Head of caudate nucleus (tissue), 42 donors: Measurements from ENCODE around the gene SEC24B.
"Not testable (repeated sequence)": the region's sequence is repeated elsewhere in the genome, so short reads cannot be mapped to it uniquely, and the experiment has no call there.

Experiments used
- DNase-seq, 42 donors: peaks; one replicate each; pipeline versions ENCODE4 v3.0.0 to v3.0.0-alpha.2; 2020 to 2021; ENCODE audit warnings: mixed read lengths in 7 of 42
- intact Hi-C: fragments of 100-400 bp; cut with DNase I; formaldehyde crosslinking; loops from one replicate; pipeline ENCODE4 v1.15.0; 2022

SEC24B gene

GRCh38 chr4:109425405-109425804 is 8.2 kb upstream of the SEC24B start:
- DNase-seq, result no peak
- intact Hi-C loops, result loop anchor here (5.0 to 10.0 kb wide), 3 partner anchors 239 to 549 kb away; partner anchors contain the start of gene GAR1

GRCh38 chr4:109429545-109429944 is 4.1 kb upstream of the SEC24B start:
- DNase-seq, result no peak
- intact Hi-C loops, result loop anchor here (5.0 to 10.0 kb wide), 3 partner anchors 235 to 545 kb away; partner anchors contain the start of gene GAR1

DNA sequence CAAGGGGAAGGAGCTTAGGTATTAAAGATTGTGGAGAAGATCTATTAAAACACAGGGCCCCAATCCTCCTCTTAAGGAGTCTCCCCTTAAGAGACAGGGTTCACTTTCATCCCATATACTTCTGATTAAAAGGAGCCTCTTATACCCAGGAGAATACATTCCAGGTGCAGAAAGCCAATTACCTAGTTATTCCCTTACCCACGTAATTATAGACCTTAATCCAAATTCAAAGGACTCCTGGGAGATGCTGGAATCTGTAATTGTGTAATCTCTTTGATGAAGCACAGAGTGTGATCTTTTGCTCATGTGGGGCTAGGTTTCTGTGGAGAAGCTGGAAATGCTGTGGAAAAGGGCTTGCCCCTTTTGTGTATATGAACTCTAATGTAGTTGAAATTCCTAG is 1.4 kb upstream of the SEC24B start:
- DNase-seq, result no peak
- intact Hi-C loops, result loop anchor here (10.0 kb wide), 1 partner anchor 123 kb away; no protein-coding TSS in a partner anchor

- DNase-seq, result no peak
- intact Hi-C loops, result loop anchor here (10.0 kb wide), 1 partner anchor 122 kb away; no protein-coding TSS in a partner anchor
Measured at GRCh38 chr4:109432696-109433095, 919 bp upstream of the SEC24B start.

- peak in 38 of 42 donors; percentile 5 to 68 (median 34) for DNase-seq
- intact Hi-C loops, result loop anchor here (10.0 kb wide), 1 partner anchor 121 kb away; no protein-coding TSS in a partner anchor
Measured at GRCh38 chr4:109434007-109434971, 674 bp downstream of the SEC24B start.

DNA sequence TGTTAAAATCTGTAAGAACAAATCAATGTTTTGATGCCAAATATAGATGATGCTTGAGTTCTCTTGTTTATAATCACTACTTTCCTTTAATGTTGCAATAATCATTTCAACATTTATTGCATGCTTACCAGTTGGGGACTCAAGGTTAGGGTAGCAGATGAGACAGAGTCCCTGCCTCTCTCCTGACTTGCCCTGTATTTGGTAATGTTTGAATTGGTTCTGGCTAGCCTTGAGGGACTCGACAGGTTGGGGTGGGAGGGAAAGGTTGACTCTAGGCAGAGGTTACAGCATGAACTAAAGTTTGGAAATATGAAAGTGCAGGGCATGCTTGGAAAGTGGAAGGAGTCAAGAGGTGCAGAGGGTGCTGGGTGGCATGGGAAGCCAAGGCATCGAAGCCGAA is 2.0 kb downstream of the SEC24B start:
- intact Hi-C loops, result loop anchor here (10.0 kb wide), 1 partner anchor 119 kb away; no protein-coding TSS in a partner anchor
- no peak for DNase-seq

GRCh38 chr4:109436504-109436903 is 2.9 kb downstream of the SEC24B start:
- DNase-seq, result no peak
- intact Hi-C loops, result loop anchor here (10.0 kb wide), 1 partner anchor 118 kb away; no protein-coding TSS in a partner anchor

DNA sequence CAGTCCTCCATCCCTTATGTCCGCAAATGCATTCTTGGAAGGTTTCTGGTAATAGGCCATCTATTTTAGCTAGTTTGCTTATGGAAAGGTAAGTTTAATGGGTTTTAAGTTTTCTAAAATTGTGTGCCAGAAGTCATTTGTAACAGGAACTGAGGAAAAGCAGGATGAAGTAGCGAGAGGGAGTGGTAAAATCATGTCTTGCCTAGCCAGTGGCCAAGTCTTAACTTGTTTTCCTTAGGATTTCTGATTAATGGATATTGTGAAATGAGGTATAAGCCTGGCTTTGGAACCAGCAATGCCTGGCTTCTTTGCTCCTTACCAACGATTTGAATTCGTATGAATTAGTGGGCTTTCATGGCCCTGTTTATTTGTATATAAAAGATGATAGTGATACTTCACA is 7.3 kb downstream of the SEC24B start:
- no peak for DNase-seq
- intact Hi-C loops, result no loop called here

GRCh38 chr4:109441862-109442458 is 8.3 kb downstream of the SEC24B start:
- no peak for DNase-seq
- intact Hi-C loops, result no loop called here

DNA sequence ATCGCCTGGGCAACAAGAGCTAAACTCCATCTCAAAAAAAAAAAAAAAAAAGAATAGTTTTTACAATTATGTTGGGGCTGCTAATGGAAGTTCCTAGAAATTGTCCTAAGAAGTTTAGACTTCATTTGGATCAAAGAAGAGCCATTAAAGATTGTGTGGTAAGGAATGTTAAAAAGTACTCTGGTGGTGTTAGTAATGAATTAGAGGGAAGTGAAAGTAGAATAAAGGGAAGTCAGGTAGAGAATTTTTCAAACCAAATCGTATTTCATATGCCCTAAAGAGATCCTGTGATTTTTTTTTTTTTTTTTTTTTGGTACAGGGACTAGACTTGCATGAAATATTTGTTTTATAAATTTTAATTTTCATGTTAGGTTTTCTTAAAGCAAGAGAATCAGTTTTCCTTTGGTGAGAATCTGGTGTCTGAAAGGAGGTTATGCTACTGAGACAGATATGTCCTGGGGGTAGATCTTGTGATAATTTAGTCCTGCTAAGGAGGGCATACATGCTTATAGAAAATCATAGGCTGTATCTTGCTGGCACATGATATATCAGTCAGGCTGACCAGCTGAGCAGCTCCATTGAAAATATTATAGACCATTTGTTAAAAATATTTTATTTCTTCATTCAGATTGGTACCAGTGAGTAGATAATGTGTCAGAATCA is 10.7 kb downstream of the SEC24B start:
- intact Hi-C loops, result no loop called here
- DNase-seq, result no peak

DNA sequence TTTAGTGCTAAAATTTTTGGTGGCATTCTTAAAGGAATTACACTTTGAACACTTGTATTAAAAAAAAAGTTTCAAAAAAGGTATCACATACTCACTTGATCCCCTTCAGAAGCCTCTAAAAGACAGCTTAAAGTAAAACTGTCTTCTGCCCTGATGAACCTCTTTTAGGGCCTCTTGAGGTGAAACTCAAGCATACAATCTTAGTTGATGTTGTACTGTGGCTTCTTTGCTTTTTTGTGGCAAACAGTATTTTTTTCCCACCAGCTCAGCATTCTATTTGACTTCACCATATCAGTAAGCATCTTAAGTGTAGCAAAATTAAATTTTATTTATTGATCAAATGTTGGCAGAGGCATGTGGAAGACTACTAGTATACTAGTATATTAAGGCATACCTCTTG is 13.7 kb downstream of the SEC24B start:
- no peak for DNase-seq
- intact Hi-C loops, result no loop called here

DNA sequence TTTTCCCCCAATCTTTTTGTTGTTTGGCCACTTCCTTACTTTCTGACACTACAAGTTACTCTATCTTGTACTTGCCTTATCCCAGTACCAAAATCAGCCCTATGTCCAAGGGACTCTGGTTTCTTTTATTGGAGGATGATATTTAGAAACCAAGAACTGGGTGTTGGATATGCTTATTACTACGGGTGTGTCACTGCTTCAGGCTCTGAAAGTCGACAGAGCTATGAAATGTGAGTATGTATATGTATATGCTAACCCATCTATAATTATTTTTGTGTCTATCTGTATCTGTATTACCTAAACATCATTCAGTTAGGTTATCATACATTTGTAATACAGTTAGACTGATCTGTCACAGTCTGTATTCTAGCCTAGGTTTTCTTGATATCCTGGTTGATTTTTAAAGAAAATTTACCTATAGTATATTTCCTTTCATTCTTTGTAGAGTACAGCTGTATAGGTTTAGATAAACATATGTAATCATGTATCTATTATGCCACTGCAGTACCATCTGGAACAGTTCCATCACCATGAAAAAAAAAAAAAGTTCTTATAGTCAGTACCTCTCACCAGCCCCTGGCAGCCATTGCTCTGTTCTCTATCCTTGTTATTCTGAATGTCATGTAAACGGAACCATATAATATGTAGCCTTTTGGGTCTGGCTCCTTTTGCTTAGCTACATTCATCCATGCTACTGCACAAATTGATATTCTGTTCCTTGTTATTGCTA is 18.1 kb downstream of the SEC24B start:
- no peak for DNase-seq
- intact Hi-C loops, result no loop called here

- intact Hi-C loops, DNase-seq: not testable (repeated sequence)
Measured at GRCh38 chr4:109453110-109453509, 19.5 kb downstream of the SEC24B start.

GRCh38 chr4:109462297-109462696 is 28.7 kb downstream of the SEC24B start:
- DNase-seq, result peak in 2 of 42 donors; percentile 4 to 43
- intact Hi-C loops, result no loop called here

- intact Hi-C loops, result no loop called here
- no peak for DNase-seq
Measured at GRCh38 chr4:109462802-109463201, 29.2 kb downstream of the SEC24B start.

- intact Hi-C loops, result no loop called here
- peak in 24 of 42 donors; percentile 9 to 81 (median 49) for DNase-seq
Measured at GRCh38 chr4:109465069-109465468, 31.5 kb downstream of the SEC24B start.

GRCh38 chr4:109469915-109470314 is 36.3 kb downstream of the SEC24B start:
- no peak for DNase-seq
- intact Hi-C loops, result no loop called here

DNA sequence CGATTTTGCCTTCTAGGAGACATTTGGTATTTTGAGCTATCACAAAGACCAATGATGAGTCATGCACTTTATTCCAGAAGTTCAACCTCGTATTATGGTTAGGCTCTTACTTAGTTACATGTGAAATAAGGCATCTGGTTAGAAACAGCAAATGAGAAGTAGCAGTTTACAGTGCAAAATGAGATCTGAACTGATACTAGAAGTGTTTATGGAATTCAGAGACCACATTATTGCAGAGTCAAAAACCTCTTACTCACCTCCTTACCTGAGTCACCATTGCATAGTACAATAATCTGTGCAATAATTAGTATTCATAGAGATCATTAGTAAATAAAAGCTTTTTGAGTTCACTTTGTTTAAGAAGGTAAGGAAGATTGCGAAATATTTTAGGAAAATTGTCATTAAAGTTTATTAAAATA is 38.7 kb downstream of the SEC24B start:
- DNase-seq, result no peak
- intact Hi-C loops, result no loop called here

DNA sequence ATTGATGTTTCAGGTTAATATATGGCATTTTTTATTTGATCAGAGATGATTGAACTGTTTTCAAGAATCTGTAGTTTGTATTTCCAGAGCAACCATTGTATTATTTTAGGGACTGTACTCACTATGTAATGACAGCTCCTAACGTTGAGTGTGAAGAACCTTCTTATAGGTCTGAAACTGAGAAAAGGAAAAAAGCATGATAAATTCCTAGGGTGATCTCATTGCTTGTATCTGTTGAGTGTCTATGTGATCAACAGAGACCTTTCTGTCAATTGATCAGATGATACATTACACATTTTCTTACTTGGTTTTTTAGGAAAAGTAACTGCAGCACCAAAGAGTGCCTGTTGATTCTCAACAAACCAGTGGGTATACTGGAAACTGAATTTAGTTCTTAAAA is 40.2 kb downstream of the SEC24B start:
- no peak for DNase-seq
- intact Hi-C loops, result no loop called here
